Caco-2 (cell line): ENCODE measurements around the gene USHBP1. TPM values are rescaled to one million over a fixed set of nuclear protein-coding genes. Genes with fewer than 3 reads are reported as not detected.

Experiments used
- BruUV-seq: library from RNA; stranded (reverse); fragments of 400-500 nt; replicated peaks from 2 replicates; lab custom pipeline; 2021; lab: Mats Ljungman, UMichigan
- CTCF ChIA-PET: fragments of 300-600 bp; sonication (Branson Sonifier 250); formaldehyde crosslinking; loops from one replicate; lab custom pipeline; 2022; ENCODE audit warnings: antibody characterized with exemption; lab: Charles Lee
- POLR2A ChIA-PET: fragments of 300-600 bp; sonication (Branson Sonifier 250); formaldehyde crosslinking; loops from one replicate; lab custom pipeline; 2022; ENCODE audit warnings: antibody characterized with exemption; lab: Charles Lee
- DNase-seq, 2 experiments: peaks; one replicate each; pipeline versions ENCODE4 v3.0.0 to v3.0.0-alpha.2; 2020 to 2022
- H3K27me3 ChIP-seq: replicated peaks from 2 replicates; pipeline ENCODE4 v1.6.0; 2011; ENCODE audit warnings: low read length; ENCODE audit not compliant: control insufficient read depth, insufficient read depth
- H3K36me3 ChIP-seq: 2 replicates; pipeline ENCODE4 v1.5.1; 2011; ENCODE audit warnings: low read length; ENCODE audit not compliant: control insufficient read depth, insufficient read depth
- H3K4me1 ChIP-seq: fragments of 250-450 bp; sonication (Bioruptor Pico); 2 replicates; pipeline ENCODE4 v1.5.1; 2020; ENCODE audit warnings: mild to moderate bottlenecking
- H3K4me3 ChIP-seq: 2 replicates; pipeline ENCODE4 v1.5.1; 2011; ENCODE audit warnings: low read depth, mild to moderate bottlenecking, control low read depth, low read length
- H3K9me3 ChIP-seq: fragments of 250-450 bp; sonication (Bioruptor Pico); 2 replicates; pipeline ENCODE4 v1.5.1; 2020; ENCODE audit warnings: mild to moderate bottlenecking, moderate library complexity
- H3K27ac Mint-ChIP-seq: one replicate; pipeline ENCODE4 v1.8.0; 2022; ENCODE audit warnings: mixed read lengths; ENCODE audit not compliant: unreplicated experiment
- H3K27me3 Mint-ChIP-seq: one replicate; pipeline ENCODE4 v1.8.0; 2022; ENCODE audit warnings: mixed read lengths; ENCODE audit not compliant: insufficient read depth, unreplicated experiment
- H3K36me3 Mint-ChIP-seq: one replicate; pipeline ENCODE4 v1.8.0; 2022; ENCODE audit warnings: mild to moderate bottlenecking, mixed read lengths; ENCODE audit not compliant: insufficient read depth, unreplicated experiment
- H3K4me1 Mint-ChIP-seq: one replicate; pipeline ENCODE4 v1.8.0; 2022; ENCODE audit warnings: low read depth, mixed read lengths; ENCODE audit not compliant: unreplicated experiment
- H3K4me3 Mint-ChIP-seq: one replicate; pipeline ENCODE4 v1.8.0; 2022; ENCODE audit warnings: mild to moderate bottlenecking, moderate library complexity, mixed read lengths; ENCODE audit not compliant: unreplicated experiment
- H3K9me3 Mint-ChIP-seq: one replicate; pipeline ENCODE4 v1.8.0; 2022; ENCODE audit warnings: mixed read lengths; ENCODE audit not compliant: unreplicated experiment
- intact Hi-C: fragments of 100-400 bp; cut with micrococcal nuclease; formaldehyde crosslinking; loops from one replicate; pipeline ENCODE4 v1.10.0; 2022; ENCODE audit not compliant: unreplicated experiment
- total RNA-seq: library from RNA; stranded (reverse); gene quantifications from 2 replicates; pipeline ENCODE4 v1.2.3, GENCODE V29; 2022
- TF ChIP-seq, protein P1 (sequence below), 2 experiments: fragments of 200-600 bp in 1 of 2; IDR thresholded peaks; 1 replicate in 1 of 2; 2 replicates in 1 of 2; pipeline versions ENCODE4 v1.5.1 to v1.8.0; 2011 to 2022; ENCODE audit warnings: antibody characterized with exemption in 1 of 2, control low read depth in 1 of 2, inconsistent platforms in 1 of 2, low read depth in 1 of 2, low read length in 1 of 2, mild to moderate bottlenecking in 1 of 2, moderate library complexity in 1 of 2; ENCODE audit not compliant: insufficient read depth in 1 of 2, severe bottlenecking in 1 of 2, unreplicated experiment in 1 of 2

USHBP1 gene
- total RNA-seq, 1 experiment from 2014 or later: not detected

DNA sequence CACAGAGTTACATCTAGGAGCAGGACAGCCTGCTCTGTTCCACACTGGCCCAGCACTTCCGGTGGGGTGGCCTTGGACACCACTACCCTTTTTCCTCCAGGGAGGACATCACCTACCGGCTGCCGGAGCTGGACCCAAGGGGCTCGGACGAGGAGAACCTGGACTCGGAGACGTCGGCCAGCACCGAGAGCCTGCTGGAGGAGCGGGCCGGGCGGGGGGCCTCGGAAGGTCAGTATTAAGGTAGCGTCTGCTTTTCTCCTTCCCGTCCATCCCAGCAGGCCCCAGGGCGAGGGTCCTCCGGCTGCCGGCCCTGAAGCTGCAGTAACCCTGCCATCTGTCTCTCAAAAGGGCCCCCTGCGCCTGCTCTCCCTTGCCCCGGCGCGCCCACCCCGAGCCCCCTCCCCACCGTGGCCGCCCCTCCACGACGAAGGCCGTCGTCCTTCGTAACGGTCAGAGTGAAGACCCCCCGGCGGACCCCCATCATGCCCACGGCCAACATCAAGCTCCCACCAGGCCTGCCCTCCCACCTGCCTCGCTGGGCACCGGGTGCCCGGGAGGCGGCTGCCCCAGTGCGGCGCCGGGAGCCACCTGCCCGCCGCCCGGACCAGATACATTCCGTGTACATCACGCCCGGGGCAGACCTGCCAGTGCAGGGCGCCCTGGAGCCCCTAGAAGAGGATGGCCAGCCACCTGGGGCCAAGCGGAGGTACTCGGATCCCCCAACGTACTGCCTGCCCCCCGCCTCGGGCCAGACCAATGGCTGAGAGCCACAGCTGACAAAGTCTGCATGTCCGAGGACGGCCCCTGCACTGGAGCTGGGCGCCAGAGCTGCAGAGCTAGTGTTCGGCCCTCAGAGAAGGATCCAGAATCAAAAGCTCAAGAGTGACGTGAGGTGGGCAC is 52.7 kb downstream of the USHBP1 start:
- no peak for DNase-seq
- no peak overlapping the region for H3K27ac Mint-ChIP-seq

DNA sequence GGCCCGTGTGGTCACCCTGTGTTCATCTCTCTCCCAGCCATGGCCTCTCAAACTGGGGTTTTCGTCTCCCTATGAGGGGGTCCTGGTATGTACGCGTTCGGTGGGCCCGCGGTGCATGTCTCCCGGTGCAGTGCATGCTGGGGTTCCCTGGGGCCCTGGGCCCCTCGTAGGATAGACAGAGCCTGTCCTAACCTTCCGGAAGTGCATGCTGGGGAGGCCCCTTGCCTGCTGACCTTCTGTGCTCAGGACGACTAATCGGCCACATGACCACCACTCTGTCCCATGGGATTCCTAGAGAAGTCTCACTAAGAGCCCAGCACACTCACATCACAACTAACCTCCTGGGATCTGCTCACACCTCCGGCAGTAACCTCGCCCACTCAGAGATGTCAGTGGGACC is 54.2 kb downstream of the USHBP1 start:
- intact Hi-C loops: no loop called here
- Histone ChIP-seq H3K9me3 (no peaks in the 10 kb centered on the region), H3K4me3 (no peak overlapping the region), H3K27me3 (no peaks in the 10 kb centered on the region), H3K4me1 (peaks cover 6% of the 10 kb centered on the region; the same call in 1 of the 2 replicates), H3K36me3 (peaks cover 1% of the 10 kb centered on the region; the same call in 1 of the 2 replicates)
- BruUV-seq: no TSS peak
- Mint-ChIP-seq H3K9me3 (no peaks in the 10 kb centered on the region), H3K4me3 (no peak overlapping the region), H3K27me3 (no peaks in the 10 kb centered on the region), H3K4me1 (no peaks in the 10 kb centered on the region), H3K27ac (no peak overlapping the region), H3K36me3 (peaks cover 28% of the 10 kb centered on the region)
- TF ChIP-seq, protein P1, sequence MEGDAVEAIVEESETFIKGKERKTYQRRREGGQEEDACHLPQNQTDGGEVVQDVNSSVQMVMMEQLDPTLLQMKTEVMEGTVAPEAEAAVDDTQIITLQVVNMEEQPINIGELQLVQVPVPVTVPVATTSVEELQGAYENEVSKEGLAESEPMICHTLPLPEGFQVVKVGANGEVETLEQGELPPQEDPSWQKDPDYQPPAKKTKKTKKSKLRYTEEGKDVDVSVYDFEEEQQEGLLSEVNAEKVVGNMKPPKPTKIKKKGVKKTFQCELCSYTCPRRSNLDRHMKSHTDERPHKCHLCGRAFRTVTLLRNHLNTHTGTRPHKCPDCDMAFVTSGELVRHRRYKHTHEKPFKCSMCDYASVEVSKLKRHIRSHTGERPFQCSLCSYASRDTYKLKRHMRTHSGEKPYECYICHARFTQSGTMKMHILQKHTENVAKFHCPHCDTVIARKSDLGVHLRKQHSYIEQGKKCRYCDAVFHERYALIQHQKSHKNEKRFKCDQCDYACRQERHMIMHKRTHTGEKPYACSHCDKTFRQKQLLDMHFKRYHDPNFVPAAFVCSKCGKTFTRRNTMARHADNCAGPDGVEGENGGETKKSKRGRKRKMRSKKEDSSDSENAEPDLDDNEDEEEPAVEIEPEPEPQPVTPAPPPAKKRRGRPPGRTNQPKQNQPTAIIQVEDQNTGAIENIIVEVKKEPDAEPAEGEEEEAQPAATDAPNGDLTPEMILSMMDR (IDR thresholded peaks at IDR 0.05; ENCODE audit: insufficient read depth in 1 of 2, low read depth in 1 of 2, low read length in 1 of 2, severe bottlenecking in 1 of 2, unreplicated experiment in 1 of 2): no peak
- ChIA-PET POLR2A (no interaction called here), CTCF (no interaction called here)
- DNase-seq: no peak

More for the DNA sequence above, 52.7 kb downstream of the USHBP1 start:
- H3K4me3 Mint-ChIP-seq: no peak overlapping the region
- peaks cover 36% of the 10 kb centered on the region for H3K36me3 Mint-ChIP-seq
- POLR2A ChIA-PET: interaction anchor here (0.6 kb wide), 1 partner anchor 14 kb away, joined by 3 read pairs; the partner anchor contains the start of gene OCEL1
- no peaks in the 10 kb centered on the region for H3K9me3 Mint-ChIP-seq
- Histone ChIP-seq H3K4me3 (no peak overlapping the region), H3K9me3 (no peaks in the 10 kb centered on the region), H3K36me3 (peaks cover 1% of the 10 kb centered on the region; the same call in 1 of the 2 replicates), H3K4me1 (peaks cover 9% of the 10 kb centered on the region; the same call in 1 of the 2 replicates), H3K27me3 (no peaks in the 10 kb centered on the region)
- no TSS peak for BruUV-seq
- no peaks in the 10 kb centered on the region for H3K4me1 Mint-ChIP-seq
- CTCF ChIA-PET: interaction anchor here (0.6 kb wide), 1 partner anchor 9 kb away, joined by 3 read pairs; no protein-coding TSS in a partner anchor
- H3K27me3 Mint-ChIP-seq: no peaks in the 10 kb centered on the region
- TF ChIP-seq, protein P1 (IDR thresholded peaks at IDR 0.05; ENCODE audit: insufficient read depth in 1 of 2, low read depth in 1 of 2, low read length in 1 of 2, severe bottlenecking in 1 of 2, unreplicated experiment in 1 of 2): no peak
- intact Hi-C loops: no loop called here

DNA sequence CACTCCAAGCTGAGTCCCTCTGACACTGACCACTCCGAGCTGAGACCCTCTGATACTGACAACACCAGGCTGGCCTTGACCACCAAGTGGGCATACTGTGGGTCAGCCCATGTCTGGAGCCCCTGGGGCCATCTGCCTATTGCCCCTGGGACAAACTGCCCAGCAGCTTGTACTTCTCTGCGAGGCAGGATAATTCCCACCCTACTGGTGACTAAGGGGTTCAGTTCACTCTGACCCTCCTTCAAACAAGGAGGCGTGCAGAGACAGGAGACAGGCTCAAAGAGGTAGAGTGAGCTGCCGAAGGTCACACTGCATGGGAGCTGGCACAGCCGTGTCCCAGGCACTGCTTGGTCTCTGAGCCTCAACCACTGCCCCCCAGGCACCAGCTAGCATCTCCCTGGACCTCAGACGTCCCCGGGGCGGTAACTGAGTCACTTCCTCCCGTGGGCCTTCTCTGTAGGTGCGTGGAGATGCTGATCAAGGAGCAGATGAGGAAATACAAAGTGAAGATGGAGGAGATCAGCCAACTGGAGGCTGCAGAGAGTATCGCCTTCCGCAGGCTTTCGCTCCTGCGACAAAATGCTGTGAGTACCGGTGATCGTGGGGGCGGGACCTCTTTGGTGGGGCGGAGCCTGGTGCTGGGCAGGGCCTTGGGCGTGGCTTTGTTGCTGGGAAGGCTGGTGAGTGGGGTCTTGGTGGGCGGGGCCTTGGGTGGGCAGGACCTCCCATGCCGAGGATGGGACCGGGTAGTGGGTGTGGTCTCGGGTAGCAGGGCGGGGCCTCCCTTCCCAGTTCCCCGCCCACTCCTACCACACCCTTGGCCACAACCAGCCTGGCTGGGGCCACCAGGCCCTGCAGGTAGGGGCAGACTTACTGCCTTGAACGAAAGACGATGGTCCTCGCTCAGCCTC is 55.2 kb downstream of the USHBP1 start:
- peaks cover 22% of the 10 kb centered on the region for H3K36me3 Mint-ChIP-seq
- H3K4me1 ChIP-seq: peaks cover 2% of the 10 kb centered on the region; the same call in 1 of the 2 replicates
- H3K4me1 Mint-ChIP-seq: no peaks in the 10 kb centered on the region
- H3K36me3 ChIP-seq: peaks cover 1% of the 10 kb centered on the region; the same call in 1 of the 2 replicates
- CTCF ChIA-PET: no interaction called here
- H3K9me3 Mint-ChIP-seq: no peaks in the 10 kb centered on the region
- TF ChIP-seq, protein P1 (IDR thresholded peaks at IDR 0.05; ENCODE audit: insufficient read depth in 1 of 2, low read depth in 1 of 2, low read length in 1 of 2, severe bottlenecking in 1 of 2, unreplicated experiment in 1 of 2): no peak
- peak; percentile 61 to 83 for DNase-seq
- no TSS peak for BruUV-seq
- no peaks in the 10 kb centered on the region for H3K27me3 Mint-ChIP-seq
- H3K4me3 ChIP-seq: no peak overlapping the region
- intact Hi-C loops: no loop called here
- no peaks in the 10 kb centered on the region for H3K9me3 ChIP-seq
- no peak overlapping the region for H3K27ac Mint-ChIP-seq
- POLR2A ChIA-PET: no interaction called here
- H3K4me3 Mint-ChIP-seq: no peak overlapping the region
- H3K27me3 ChIP-seq: no peaks in the 10 kb centered on the region
